ENCODE data around the gene IAH1.

DNA sequence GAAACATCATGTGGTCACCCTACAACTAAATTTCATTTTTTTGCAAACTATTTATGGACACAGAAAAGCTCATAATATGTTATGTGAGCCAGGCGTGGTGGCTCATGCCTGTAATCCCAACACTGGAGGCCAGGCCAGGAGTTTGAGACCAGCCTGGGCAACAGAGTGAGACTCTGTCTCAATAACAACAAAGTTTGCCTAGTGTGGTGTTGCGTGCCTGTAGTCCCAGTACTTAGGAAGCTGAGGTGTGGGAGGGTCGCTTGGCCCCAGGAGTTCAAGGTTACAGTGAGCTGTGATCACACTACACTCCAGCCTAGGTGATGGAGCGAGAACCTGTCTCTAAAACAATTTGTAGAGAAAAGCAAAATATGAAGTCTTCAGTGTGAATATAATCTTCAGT, 5.8 kb downstream of the IAH1 start:
- TF ChIP-seq, protein P1, sequence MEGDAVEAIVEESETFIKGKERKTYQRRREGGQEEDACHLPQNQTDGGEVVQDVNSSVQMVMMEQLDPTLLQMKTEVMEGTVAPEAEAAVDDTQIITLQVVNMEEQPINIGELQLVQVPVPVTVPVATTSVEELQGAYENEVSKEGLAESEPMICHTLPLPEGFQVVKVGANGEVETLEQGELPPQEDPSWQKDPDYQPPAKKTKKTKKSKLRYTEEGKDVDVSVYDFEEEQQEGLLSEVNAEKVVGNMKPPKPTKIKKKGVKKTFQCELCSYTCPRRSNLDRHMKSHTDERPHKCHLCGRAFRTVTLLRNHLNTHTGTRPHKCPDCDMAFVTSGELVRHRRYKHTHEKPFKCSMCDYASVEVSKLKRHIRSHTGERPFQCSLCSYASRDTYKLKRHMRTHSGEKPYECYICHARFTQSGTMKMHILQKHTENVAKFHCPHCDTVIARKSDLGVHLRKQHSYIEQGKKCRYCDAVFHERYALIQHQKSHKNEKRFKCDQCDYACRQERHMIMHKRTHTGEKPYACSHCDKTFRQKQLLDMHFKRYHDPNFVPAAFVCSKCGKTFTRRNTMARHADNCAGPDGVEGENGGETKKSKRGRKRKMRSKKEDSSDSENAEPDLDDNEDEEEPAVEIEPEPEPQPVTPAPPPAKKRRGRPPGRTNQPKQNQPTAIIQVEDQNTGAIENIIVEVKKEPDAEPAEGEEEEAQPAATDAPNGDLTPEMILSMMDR (IDR thresholded peaks at IDR 0.05; ENCODE audit: extremely low read depth in 1 of 2, insufficient read depth in 1 of 2, low read depth in 1 of 2, low read length in 2 of 2) = no peak
- TF ChIP-seq MAX (IDR thresholded peaks at IDR 0.05; ENCODE audit: insufficient read depth, insufficient read length) (no peak), JUN (IDR thresholded peaks at IDR 0.05; ENCODE audit: borderline replicate concordance, insufficient read depth, insufficient read length, low read depth) (no peak), MYC (IDR thresholded peaks at IDR 0.05; ENCODE audit: low read depth, low read length) (no peak), POLR2A (IDR thresholded peaks at IDR 0.05; ENCODE audit: low read depth, low read length) (no peak), FOS (IDR thresholded peaks at IDR 0.05; ENCODE audit: borderline replicate concordance, insufficient read depth, low read length) (no peak), EZH2 (IDR thresholded peaks at IDR 0.05; ENCODE audit: borderline replicate concordance, low read depth, low read length, severe bottlenecking) (no peak)

Data from endothelial cell of umbilical vein (primary cell).